OCI-LY3 (cell line): ENCODE data around the gene MAN1A2.

Experiments
- EZH2phosphoT487 ChIP-seq: fragments of 200-600 bp; shearing (Covaris generic); IDR thresholded peaks from 2 replicates; pipeline ENCODE4 v1.6.1; 2018; ENCODE audit warnings: antibody characterized with exemption, mixed run types, low read depth
- TF ChIP-seq, protein P1 (sequence below): fragments of 200-600, 300-600 bp; sonication (generic); IDR thresholded peaks from 2 replicates; pipeline ENCODE4 v1.5.1; 2014; ENCODE audit warnings: antibody characterized with exemption, low read length, low read depth

DNA sequence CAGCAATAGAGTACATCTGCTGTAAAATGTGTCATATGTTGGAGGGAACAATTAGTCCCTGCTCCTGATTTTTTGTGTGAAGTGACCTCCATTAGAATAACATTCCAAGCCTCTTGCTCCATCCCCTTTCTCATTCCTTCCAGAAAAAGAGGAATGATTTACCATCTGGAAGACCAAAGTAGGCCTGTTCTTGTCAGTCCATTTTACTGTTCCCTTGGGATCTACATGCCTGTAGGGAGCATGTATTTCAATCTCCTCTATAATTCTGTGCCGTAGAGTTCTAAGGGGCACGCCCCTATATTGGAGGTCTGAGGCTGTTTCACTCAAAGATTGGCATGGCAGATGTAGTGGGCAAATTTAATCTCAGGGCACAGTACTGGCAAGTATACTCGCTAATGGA, 48.8 kb upstream of the MAN1A2 start:
- no peak for TF ChIP-seq EZH2phosphoT487
- TF ChIP-seq, protein P1, sequence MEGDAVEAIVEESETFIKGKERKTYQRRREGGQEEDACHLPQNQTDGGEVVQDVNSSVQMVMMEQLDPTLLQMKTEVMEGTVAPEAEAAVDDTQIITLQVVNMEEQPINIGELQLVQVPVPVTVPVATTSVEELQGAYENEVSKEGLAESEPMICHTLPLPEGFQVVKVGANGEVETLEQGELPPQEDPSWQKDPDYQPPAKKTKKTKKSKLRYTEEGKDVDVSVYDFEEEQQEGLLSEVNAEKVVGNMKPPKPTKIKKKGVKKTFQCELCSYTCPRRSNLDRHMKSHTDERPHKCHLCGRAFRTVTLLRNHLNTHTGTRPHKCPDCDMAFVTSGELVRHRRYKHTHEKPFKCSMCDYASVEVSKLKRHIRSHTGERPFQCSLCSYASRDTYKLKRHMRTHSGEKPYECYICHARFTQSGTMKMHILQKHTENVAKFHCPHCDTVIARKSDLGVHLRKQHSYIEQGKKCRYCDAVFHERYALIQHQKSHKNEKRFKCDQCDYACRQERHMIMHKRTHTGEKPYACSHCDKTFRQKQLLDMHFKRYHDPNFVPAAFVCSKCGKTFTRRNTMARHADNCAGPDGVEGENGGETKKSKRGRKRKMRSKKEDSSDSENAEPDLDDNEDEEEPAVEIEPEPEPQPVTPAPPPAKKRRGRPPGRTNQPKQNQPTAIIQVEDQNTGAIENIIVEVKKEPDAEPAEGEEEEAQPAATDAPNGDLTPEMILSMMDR = no peak
